ENCODE results near the gene SPATA22.
A peak's percentile ranks its signal among the peaks of the same experiment; 100 is the strongest.
"Not testable (repeated sequence)": the region's sequence is repeated elsewhere in the genome, so short reads cannot be mapped to it uniquely, and the experiment has no call there.

SPATA22 gene

GRCh38 chr17:3471599-3471998, at the start of gene SPATA22:
SPATA22 (minus strand) TSS chr17:3471819; CDS start chr17:3469325, 2,494 bp downstream.
- no peak for DNase-seq

- DNase-seq, result not testable (repeated sequence)
Measured at GRCh38 chr17:3519472-3519871, 47.9 kb upstream of the SPATA22 start.

- DNase-seq, result no peak
Measured at GRCh38 chr17:3514873-3515272, 43.3 kb upstream of the SPATA22 start.

GRCh38 chr17:3514167-3514566, 42.5 kb upstream of the SPATA22 start:
- DNase-seq, result not testable (repeated sequence)

GRCh38 chr17:3513305-3514035, 41.9 kb upstream of the SPATA22 start:
- peak in 3 of 56 donors; percentile 17 to 53 (median 43) for DNase-seq

- peak in 53 of 56 donors; percentile 35 to 93 (median 78) for DNase-seq
Measured at GRCh38 chr17:3512505-3513171, 41.0 kb upstream of the SPATA22 start.

- peak in 1 of 56 donors; percentile 19 for DNase-seq
Measured at GRCh38 chr17:3511852-3512504, 40.4 kb upstream of the SPATA22 start.

- no peak for DNase-seq
Measured at GRCh38 chr17:3510090-3510489, 38.5 kb upstream of the SPATA22 start.

GRCh38 chr17:3507869-3508268, 36.2 kb upstream of the SPATA22 start:
- DNase-seq, result no peak

GRCh38 chr17:3507071-3507470, 35.5 kb upstream of the SPATA22 start:
- DNase-seq, result no peak

GRCh38 chr17:3506054-3506453, 34.4 kb upstream of the SPATA22 start:
- no peak for DNase-seq

- DNase-seq, result no peak
Measured at GRCh38 chr17:3505008-3505407, 33.4 kb upstream of the SPATA22 start.

GRCh38 chr17:3503285-3503684, 31.7 kb upstream of the SPATA22 start:
- DNase-seq, result no peak

GRCh38 chr17:3502466-3502865, 30.8 kb upstream of the SPATA22 start:
- peak in 37 of 56 donors; percentile 5 to 77 (median 39) for DNase-seq

GRCh38 chr17:3501344-3501743, 29.7 kb upstream of the SPATA22 start:
- DNase-seq, result no peak

- no peak for DNase-seq
Measured at GRCh38 chr17:3497101-3497500, 25.5 kb upstream of the SPATA22 start.

- no peak for DNase-seq
Measured at GRCh38 chr17:3485481-3486068, 14.0 kb upstream of the SPATA22 start.

- DNase-seq, result no peak
Measured at GRCh38 chr17:3482852-3483251, 11.2 kb upstream of the SPATA22 start.

GRCh38 chr17:3479988-3480387, 8.4 kb upstream of the SPATA22 start:
- no peak for DNase-seq

GRCh38 chr17:3475812-3476610, 4.4 kb upstream of the SPATA22 start, which contains the start of gene ASPA:
ASPA (plus strand) TSS chr17:3475997; CDS start chr17:3476160, 163 bp downstream.
- DNase-seq, result peak in 1 of 56 donors; percentile 23

- peak in 1 of 56 donors; percentile 34 for DNase-seq
Measured at GRCh38 chr17:3475251-3475685, 3.6 kb upstream of the SPATA22 start.

All from amygdala (tissue), 56 donors.